GM10266 (cell line): Measurements from ENCODE around the gene CCDC17.

ENCODE experiments used
- DNase-seq: peaks from one replicate; pipeline ENCODE4 v3.0.0; 2012; ENCODE audit errors: extremely low spot score
- CTCF ChIP-seq: IDR thresholded peaks from 2 replicates; pipeline ENCODE4 v1.5.1; 2012; ENCODE audit warnings: mild to moderate bottlenecking, low read depth; ENCODE audit not compliant: control insufficient read depth, insufficient read depth; ENCODE audit errors: missing control alignments

Gene CCDC17

GRCh38 chr1:45659222-45659621, 35.4 kb upstream of the CCDC17 start:
- no peak for TF ChIP-seq CTCF
- no peak for DNase-seq

- DNase-seq, result no peak
- TF ChIP-seq CTCF, result no peak
These were observed 34.3 kb upstream of the CCDC17 start for GRCh38 chr1:45658171-45658570.

GRCh38 chr1:45656573-45657226, 32.8 kb upstream of the CCDC17 start:
- no peak for TF ChIP-seq CTCF
- DNase-seq, result no peak

- DNase-seq, result no peak
- TF ChIP-seq CTCF, result no peak
These were observed 30.9 kb upstream of the CCDC17 start for GRCh38 chr1:45654540-45655280.

GRCh38 chr1:45647248-45648021, 23.6 kb upstream of the CCDC17 start:
- no peak for DNase-seq
- no peak for TF ChIP-seq CTCF

- TF ChIP-seq CTCF, result no peak
- no peak for DNase-seq
These were observed 20.8 kb upstream of the CCDC17 start for GRCh38 chr1:45644661-45645060.
